NT2/D1 (cell line): ENCODE data around the gene PALD1.

Source experiments
- SUZ12 ChIP-seq: IDR thresholded peaks from 2 replicates; pipeline ENCODE4 v1.6.1; 2011; ENCODE audit not compliant: insufficient read length, insufficient read depth; ENCODE audit errors: extremely low read depth
- YY1 ChIP-seq: IDR thresholded peaks from 2 replicates; pipeline ENCODE4 v1.6.1; 2011; ENCODE audit not compliant: insufficient read length, insufficient read depth
- ZNF274 ChIP-seq: IDR thresholded peaks from 2 replicates; pipeline ENCODE4 v1.6.1; 2011; ENCODE audit warnings: mild to moderate bottlenecking, low read depth, low read length

DNA sequence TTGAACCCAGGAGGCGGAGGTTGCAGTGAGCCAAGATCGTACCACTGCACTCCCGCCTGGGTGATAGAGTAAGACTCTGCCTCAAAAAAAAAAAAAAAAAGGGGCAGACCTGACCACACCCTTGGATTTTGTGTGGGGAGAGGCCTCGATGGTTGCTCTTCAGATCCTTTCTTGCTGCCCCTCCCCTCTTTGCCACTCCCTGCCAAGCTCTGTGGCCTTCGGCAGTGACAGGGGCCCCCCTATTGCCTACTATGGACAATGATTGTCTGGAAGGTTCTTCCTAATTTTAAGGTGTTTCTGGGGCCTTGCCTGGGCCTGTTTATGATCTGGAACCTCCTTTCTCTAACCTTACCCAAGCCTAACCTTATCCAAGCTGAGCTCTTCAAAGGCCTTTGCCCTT lies 123.2 kb downstream of the PALD1 start:
- TF ChIP-seq ZNF274 (no peak), YY1 (no peak), SUZ12 (no peak)
